SK-N-SH treated with all-trans-retinoic acid at 6 μM for 48 hours (cell line): ENCODE results near the gene CIRBP.

Experiments used
- ATAC-seq: fragments of 200-7000 bp; cut with Tn5 transposase; 3 replicates; pipeline ENCODE4 v1.9.1; 2020; ENCODE audit warnings: mild to moderate bottlenecking, moderate library complexity
- ARNTL ChIP-seq: fragments of 450-650 bp; formaldehyde crosslinking; IDR thresholded peaks from 2 replicates; pipeline ENCODE4 v1.5.0; 2020; ENCODE audit warnings: low read depth, mild to moderate bottlenecking, moderate library complexity, borderline replicate concordance
- BACH2 ChIP-seq: fragments of 250-450 bp; sonication (Bioruptor Pico); IDR thresholded peaks from 2 replicates; pipeline ENCODE4 v1.9.0; 2021; ENCODE audit warnings: mild to moderate bottlenecking, borderline replicate concordance
- CSDC2 ChIP-seq: fragments of 250-450 bp; sonication (Bioruptor Pico); IDR thresholded peaks from 2 replicates; pipeline ENCODE4 v1.5.0; 2020; ENCODE audit warnings: mild to moderate bottlenecking, moderate library complexity
- ESRRG ChIP-seq: fragments of 250-450 bp; sonication (Bioruptor Pico); IDR thresholded peaks from 2 replicates; pipeline ENCODE4 v1.6.1; 2021; ENCODE audit warnings: mild to moderate bottlenecking
- GLIS3 ChIP-seq: fragments of 250-450 bp; sonication (Bioruptor Pico); IDR thresholded peaks from 2 replicates; pipeline ENCODE4 v1.5.0; 2020; ENCODE audit warnings: mild to moderate bottlenecking, moderate library complexity
- ISL1 ChIP-seq: fragments of 250-450 bp; sonication (Bioruptor Pico); IDR thresholded peaks from 2 replicates; pipeline ENCODE4 v2.1.2; 2022; ENCODE audit warnings: mild to moderate bottlenecking, moderate library complexity
- OSR1 ChIP-seq: fragments of 250-450 bp; sonication (Bioruptor Pico); IDR thresholded peaks from 2 replicates; pipeline ENCODE4 v1.8.0; 2022; ENCODE audit warnings: moderate library complexity, mild to moderate bottlenecking, inconsistent platforms
- POU6F1 ChIP-seq: fragments of 250-450 bp; sonication (Bioruptor Pico); IDR thresholded peaks from 2 replicates; pipeline ENCODE4 v1.8.0; 2021; ENCODE audit warnings: low read depth, mild to moderate bottlenecking, moderate library complexity, borderline replicate concordance
- PPARA ChIP-seq: fragments of 250-450 bp; sonication (Bioruptor Pico); IDR thresholded peaks from 2 replicates; pipeline ENCODE4 v1.5.0; 2020; ENCODE audit warnings: mild to moderate bottlenecking, borderline replicate concordance
- RARB ChIP-seq: fragments of 250-450 bp; sonication (Bioruptor Pico); IDR thresholded peaks from 2 replicates; pipeline ENCODE4 v1.8.0; 2021; ENCODE audit warnings: mild to moderate bottlenecking, moderate library complexity
- SNAI2 ChIP-seq: fragments of 250-450 bp; sonication (Bioruptor Pico); IDR thresholded peaks from 2 replicates; pipeline ENCODE4 v1.5.0; 2020; ENCODE audit warnings: mild to moderate bottlenecking, moderate library complexity
- TCF4 ChIP-seq: fragments of 250-450 bp; sonication (Bioruptor Pico); IDR thresholded peaks from 2 replicates; pipeline ENCODE4 v1.8.0; 2021; ENCODE audit warnings: mild to moderate bottlenecking, moderate library complexity, borderline replicate concordance
- TOX ChIP-seq: fragments of 250-450 bp; sonication (Bioruptor Pico); IDR thresholded peaks from 2 replicates; pipeline ENCODE4 v1.8.0; 2021; ENCODE audit warnings: mild to moderate bottlenecking, moderate library complexity, borderline replicate concordance
- TSHZ2 ChIP-seq: fragments of 250-450 bp; sonication (Bioruptor Pico); IDR thresholded peaks from 2 replicates; pipeline ENCODE4 v1.5.0; 2020; ENCODE audit warnings: mild to moderate bottlenecking, moderate library complexity
- ZC3H10 ChIP-seq: fragments of 250-450 bp; sonication (Bioruptor Pico); IDR thresholded peaks from 2 replicates; pipeline ENCODE4 v1.5.1; 2021; ENCODE audit warnings: mild to moderate bottlenecking, moderate library complexity
- ZFP3 ChIP-seq: fragments of 250-450 bp; sonication (Bioruptor Pico); IDR thresholded peaks from 2 replicates; pipeline ENCODE4 v1.5.0; 2020; ENCODE audit warnings: mild to moderate bottlenecking, moderate library complexity
- ZFP30 ChIP-seq: fragments of 450-650 bp; formaldehyde crosslinking; IDR thresholded peaks from 2 replicates; pipeline ENCODE4 v1.5.0; 2022; ENCODE audit warnings: mild to moderate bottlenecking, moderate library complexity
- ZNF565 ChIP-seq: fragments of 450-650 bp; formaldehyde crosslinking; conservative IDR thresholded peaks from 2 replicates; pipeline ENCODE4 v1.5.0; 2020; ENCODE audit warnings: low read depth, mild to moderate bottlenecking, moderate library complexity
- ZNF70 ChIP-seq: fragments of 450-650 bp; formaldehyde crosslinking; IDR thresholded peaks from 2 replicates; pipeline ENCODE4 v1.5.0; 2020; ENCODE audit warnings: mild to moderate bottlenecking, moderate library complexity
- TF ChIP-seq, protein P1 (sequence below): fragments of 250-450 bp; sonication (Bioruptor Pico); IDR thresholded peaks from 2 replicates; pipeline ENCODE4 v1.5.1; 2020; ENCODE audit warnings: low read depth, mild to moderate bottlenecking, moderate library complexity
- TF ChIP-seq, protein P2 (sequence below): fragments of 250-450 bp; sonication (Bioruptor Pico); IDR thresholded peaks from 2 replicates; pipeline ENCODE4 v1.5.1; 2021; ENCODE audit warnings: mild to moderate bottlenecking, moderate library complexity
- TF ChIP-seq, protein P3 (sequence below): fragments of 250-450 bp; sonication (Bioruptor Pico); IDR thresholded peaks from 2 replicates; pipeline ENCODE4 v1.8.0; 2020; ENCODE audit warnings: mild to moderate bottlenecking, moderate library complexity, borderline replicate concordance

The CIRBP gene

GRCh38 chr19:1269065-1269477 is at the start of gene CIRBP:
Gene CIRBP (plus strand): TSS chr19:1269332. CDS start chr19:1270934, 1,602 bp downstream.
- TF ChIP-seq ESRRG (CRISPR knock-in tag) (no peak), SNAI2 (CRISPR knock-in tag) (no peak), RARB (CRISPR knock-in tag) (no peak), CSDC2 (no peak), ZNF70 (CRISPR knock-in tag) (no peak), ISL1 (CRISPR knock-in tag) (no peak), TOX (CRISPR knock-in tag) (no peak), OSR1 (CRISPR knock-in tag) (no peak), PPARA (CRISPR knock-in tag) (no peak), ZNF565 (no peak), ZC3H10 (CRISPR knock-in tag) (no peak), TSHZ2 (no peak), POU6F1 (CRISPR knock-in tag) (no peak), BACH2 (CRISPR knock-in tag) (no peak), TCF4 (CRISPR knock-in tag) (no peak), ARNTL (CRISPR knock-in tag) (no peak), GLIS3 (CRISPR knock-in tag) (no peak)
- TF ChIP-seq, protein P1, sequence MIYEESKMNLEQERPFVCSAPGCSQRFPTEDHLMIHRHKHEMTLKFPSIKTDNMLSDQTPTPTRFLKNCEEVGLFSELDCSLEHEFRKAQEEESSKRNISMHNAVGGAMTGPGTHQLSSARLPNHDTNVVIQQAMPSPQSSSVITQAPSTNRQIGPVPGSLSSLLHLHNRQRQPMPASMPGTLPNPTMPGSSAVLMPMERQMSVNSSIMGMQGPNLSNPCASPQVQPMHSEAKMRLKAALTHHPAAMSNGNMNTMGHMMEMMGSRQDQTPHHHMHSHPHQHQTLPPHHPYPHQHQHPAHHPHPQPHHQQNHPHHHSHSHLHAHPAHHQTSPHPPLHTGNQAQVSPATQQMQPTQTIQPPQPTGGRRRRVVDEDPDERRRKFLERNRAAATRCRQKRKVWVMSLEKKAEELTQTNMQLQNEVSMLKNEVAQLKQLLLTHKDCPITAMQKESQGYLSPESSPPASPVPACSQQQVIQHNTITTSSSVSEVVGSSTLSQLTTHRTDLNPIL (CRISPR knock-in tag), result no peak
- TF ChIP-seq, protein P2, sequence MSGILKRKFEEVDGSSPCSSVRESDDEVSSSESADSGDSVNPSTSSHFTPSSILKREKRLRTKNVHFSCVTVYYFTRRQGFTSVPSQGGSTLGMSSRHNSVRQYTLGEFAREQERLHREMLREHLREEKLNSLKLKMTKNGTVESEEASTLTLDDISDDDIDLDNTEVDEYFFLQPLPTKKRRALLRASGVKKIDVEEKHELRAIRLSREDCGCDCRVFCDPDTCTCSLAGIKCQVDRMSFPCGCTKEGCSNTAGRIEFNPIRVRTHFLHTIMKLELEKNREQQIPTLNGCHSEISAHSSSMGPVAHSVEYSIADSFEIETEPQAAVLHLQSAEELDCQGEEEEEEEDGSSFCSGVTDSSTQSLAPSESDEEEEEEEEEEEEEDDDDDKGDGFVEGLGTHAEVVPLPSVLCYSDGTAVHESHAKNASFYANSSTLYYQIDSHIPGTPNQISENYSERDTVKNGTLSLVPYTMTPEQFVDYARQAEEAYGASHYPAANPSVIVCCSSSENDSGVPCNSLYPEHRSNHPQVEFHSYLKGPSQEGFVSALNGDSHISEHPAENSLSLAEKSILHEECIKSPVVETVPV (CRISPR knock-in tag), result no peak
- TF ChIP-seq, protein P3, sequence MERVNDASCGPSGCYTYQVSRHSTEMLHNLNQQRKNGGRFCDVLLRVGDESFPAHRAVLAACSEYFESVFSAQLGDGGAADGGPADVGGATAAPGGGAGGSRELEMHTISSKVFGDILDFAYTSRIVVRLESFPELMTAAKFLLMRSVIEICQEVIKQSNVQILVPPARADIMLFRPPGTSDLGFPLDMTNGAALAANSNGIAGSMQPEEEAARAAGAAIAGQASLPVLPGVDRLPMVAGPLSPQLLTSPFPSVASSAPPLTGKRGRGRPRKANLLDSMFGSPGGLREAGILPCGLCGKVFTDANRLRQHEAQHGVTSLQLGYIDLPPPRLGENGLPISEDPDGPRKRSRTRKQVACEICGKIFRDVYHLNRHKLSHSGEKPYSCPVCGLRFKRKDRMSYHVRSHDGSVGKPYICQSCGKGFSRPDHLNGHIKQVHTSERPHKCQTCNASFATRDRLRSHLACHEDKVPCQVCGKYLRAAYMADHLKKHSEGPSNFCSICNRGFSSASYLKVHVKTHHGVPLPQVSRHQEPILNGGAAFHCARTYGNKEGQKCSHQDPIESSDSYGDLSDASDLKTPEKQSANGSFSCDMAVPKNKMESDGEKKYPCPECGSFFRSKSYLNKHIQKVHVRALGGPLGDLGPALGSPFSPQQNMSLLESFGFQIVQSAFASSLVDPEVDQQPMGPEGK (CRISPR knock-in tag), result no peak
- ATAC-seq, result peak; percentile 66

DNA sequence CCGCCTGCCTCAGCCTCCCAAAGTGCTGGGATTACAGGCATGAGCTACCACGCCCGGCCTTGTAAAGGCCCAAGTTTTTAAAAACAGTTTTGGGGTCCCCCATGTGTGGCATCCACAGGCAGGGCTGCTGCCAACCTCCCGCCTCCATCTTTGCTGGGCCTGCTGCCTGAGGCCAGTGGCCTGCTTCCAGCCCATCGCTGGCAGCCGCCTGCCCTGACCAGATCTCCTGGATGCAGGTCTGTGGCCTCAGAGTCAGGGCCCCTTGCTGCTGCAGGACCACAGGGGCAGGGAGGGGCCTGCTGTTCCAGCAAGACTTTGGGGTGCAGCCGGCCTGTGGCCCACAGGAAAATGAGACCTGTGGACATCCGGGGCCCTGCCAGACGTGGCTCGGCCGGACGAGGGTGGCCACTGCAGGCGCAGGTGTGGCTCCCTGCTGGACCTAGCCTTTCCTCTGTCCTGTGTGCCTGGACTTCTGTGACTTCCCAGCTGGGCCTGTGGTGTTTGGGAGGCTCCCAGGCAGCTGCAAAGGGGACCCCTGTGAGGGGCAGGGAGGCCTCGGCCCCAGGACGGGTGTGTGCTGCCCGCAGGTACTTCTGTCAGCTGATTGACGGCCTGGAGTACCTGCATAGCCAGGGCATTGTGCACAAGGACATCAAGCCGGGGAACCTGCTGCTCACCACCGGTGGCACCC is 49.2 kb upstream of the CIRBP start:
- no peak for ATAC-seq
- TF ChIP-seq, protein P1 (CRISPR knock-in tag), result no peak
- TF ChIP-seq SNAI2 (CRISPR knock-in tag) (no peak), CSDC2 (no peak), PPARA (CRISPR knock-in tag) (no peak), TCF4 (CRISPR knock-in tag) (no peak), TOX (CRISPR knock-in tag) (no peak), TSHZ2 (no peak), ZNF565 (no peak), ESRRG (CRISPR knock-in tag) (no peak), ISL1 (CRISPR knock-in tag) (no peak), ZFP30 (CRISPR knock-in tag) (no peak), BACH2 (CRISPR knock-in tag) (no peak), GLIS3 (CRISPR knock-in tag) (no peak), ZC3H10 (CRISPR knock-in tag) (no peak), ARNTL (CRISPR knock-in tag) (no peak), ZFP3 (CRISPR knock-in tag) (no peak)
- TF ChIP-seq, protein P2 (CRISPR knock-in tag), result no peak
